GM18499 (cell line): Measurements from ENCODE around the gene PDE4D.

Experiments used
- ATAC-seq: cut with Tn5 transposase; IDR thresholded peaks from one replicate; pipeline ENCODE4 v1.9.1; 2021; ENCODE audit warnings: moderate number of reproducible peaks; ENCODE audit not compliant: insufficient read depth, unreplicated experiment

PDE4D gene

DNA sequence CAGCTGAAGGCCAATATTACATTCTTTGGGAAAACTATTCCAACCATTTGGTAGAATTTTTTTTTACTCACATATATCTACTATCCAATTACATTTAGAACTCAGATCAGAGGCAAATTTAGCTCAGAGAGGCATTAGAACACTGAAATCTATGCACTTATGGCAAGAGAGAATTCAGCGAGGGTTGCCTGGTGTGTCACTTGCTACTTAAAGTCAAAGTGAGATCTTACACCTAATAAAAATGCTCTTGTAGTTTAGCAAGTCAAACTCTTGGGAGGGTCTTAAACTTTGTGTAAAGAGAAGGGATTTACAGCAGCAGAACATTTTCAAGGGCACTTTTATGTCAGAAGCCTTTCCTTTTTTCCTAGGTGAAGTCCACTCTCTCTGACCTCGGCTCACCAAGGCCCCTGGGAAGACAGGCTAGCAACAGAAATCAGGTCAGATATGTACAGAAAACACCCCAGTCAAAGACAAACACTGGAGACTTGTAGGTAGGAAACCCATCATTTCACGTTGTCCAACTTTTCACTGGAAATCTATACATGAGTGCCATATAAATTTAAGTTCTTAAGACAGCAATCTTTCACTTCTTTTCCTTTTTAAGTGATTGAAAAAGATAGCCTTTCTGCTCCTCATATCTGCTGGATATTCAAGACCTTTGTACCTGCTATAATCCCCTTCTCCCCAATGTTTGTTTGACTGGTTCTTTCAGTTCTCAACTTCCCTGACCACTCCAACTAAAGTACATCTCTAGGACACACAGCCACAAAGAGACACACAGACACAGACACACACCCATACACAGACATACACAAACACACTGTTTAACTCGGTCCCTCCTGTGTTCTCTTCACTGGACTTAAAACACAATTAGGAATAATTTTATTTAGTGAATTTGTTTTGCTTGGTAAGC is 635.8 kb downstream of the PDE4D start:
- no peak for ATAC-seq

DNA sequence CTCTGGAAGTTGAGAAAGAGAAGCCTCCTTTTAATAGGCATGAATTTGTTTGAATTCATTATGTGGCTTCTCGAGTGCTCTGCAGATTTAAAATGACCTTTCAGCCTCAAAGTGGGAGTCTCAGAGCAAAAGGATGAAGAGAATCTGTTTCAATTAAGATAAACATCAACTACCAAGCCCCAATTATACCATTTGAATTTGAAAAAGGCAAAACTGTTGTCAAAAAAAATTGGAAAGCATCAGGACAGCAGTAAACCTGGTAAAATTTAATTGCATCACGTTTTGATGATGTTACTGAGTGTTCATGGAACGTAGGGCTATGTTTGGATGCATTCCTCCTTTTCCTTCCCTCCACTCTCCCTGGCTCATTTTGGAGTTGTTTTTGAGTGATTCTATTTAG is 637.2 kb downstream of the PDE4D start:
- ATAC-seq = no peak

DNA sequence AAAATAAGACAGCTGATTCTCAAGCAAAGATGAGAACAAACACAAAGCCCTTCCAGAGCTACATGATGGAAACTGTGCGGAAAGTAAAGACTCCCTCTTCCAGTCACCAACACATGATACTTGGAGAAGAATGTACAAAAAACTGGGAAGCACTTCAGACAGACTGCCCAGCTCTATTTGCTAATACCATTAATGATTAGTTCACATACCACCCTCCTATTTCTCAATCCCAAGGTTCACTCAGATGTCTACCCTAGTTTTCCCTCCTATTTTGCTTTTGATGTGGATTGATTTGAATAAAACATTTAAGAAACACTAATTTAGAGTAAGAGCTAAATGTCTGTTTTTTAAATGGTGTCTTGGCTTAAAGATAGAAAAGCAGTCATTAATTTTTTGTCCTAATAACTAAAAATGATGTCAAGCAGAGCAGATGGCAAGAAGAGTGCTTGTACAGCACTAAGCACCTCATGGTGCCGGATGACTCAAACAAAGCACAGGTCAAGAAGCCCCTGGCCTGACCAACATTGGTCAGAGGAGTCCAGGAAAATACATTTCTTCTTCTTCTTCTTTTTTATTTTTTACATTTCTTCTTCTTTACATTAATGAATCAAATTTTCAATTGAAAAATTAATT is 639.4 kb downstream of the PDE4D start:
- ATAC-seq = no peak

DNA sequence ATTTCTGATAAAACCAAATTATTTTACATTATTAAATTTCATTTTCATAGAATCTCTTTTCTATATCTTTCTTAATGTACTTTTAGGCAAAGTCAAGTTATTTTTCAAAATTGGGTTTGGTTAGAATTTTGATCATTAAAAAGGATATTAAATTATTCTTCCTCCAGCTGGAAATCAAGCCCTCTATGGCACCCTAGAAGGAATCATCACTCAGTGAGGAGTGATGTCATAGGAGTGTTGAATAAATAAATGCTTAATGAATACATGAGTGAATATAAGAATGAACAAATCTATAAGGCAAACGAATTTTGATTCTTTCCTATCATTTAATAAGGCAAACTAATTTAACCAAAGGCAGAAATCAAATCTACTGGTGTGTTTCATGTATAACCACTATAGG is 639.9 kb downstream of the PDE4D start:
- no peak for ATAC-seq

DNA sequence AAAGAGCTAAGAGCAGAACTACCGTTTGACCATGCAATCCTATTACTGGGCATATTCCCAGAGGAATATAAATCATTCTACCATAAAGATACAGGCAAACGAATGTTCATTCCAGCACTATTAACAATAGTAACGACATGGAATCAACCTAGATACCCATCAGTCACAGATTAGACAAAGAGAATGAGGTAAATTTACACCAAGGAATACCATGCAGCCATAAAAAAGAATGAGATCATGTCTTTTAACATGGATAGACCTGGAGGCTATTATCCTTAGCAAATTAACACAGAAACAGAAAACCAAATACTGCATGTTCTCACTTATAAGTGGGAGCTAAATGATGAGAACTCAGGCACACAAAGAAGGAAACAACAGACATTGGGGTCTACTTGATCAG is 641.9 kb downstream of the PDE4D start:
- no peak for ATAC-seq

DNA sequence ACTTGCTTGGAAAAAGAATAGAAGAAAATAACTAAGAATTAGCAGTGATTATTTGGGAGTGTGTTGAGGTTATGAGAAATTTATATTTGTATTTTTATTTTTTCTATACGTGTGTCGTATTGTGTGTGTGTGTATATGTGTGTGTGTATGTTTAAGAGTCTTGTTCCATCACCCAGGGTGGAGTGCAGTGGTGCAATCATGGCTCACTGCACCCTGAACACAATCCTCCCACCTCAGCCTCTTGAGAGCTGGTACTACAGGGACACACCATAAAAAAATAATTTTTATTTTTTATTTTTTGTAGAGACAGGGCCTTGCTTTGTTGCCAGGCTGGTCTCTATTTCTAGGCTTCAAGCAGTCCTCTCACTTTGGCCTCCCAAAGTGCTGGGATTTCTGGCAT is 643.8 kb downstream of the PDE4D start:
- no peak for ATAC-seq

DNA sequence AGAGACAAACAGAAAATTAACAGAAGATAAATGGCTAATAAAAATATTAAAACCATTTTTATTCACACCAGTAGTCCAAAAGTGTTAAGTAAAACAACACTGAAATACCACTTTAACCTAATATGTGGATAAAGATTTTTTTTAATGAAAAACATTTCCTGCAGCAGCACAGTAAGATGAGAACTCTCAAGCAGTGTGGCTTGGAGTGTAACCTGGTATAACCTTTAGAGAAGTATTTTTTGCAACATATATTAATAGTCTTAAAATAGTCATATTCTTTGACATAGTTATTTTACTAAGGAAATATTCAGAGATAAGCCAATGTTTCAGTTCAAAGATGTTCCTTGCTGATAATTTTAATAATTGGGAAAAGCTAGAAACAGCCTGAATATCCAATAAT is 644.4 kb downstream of the PDE4D start:
- no peak for ATAC-seq

DNA sequence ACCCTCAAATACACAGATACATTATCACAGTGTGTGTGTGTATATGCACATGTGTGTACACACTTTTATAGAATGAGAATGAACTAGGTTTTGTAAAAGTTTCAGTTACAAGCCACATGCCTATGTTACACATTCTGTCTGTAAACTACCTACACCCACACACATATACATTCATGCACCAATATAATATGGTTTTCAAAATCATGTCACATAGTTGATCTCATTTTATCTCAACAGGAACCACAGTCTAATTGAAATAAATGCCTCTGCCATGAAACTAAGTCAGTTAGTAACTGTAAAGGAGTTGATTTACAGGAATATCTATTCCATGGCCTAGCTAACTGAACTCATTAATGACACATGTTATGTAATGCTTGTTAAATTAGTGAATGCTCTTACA is 646.6 kb downstream of the PDE4D start:
- ATAC-seq = no peak

DNA sequence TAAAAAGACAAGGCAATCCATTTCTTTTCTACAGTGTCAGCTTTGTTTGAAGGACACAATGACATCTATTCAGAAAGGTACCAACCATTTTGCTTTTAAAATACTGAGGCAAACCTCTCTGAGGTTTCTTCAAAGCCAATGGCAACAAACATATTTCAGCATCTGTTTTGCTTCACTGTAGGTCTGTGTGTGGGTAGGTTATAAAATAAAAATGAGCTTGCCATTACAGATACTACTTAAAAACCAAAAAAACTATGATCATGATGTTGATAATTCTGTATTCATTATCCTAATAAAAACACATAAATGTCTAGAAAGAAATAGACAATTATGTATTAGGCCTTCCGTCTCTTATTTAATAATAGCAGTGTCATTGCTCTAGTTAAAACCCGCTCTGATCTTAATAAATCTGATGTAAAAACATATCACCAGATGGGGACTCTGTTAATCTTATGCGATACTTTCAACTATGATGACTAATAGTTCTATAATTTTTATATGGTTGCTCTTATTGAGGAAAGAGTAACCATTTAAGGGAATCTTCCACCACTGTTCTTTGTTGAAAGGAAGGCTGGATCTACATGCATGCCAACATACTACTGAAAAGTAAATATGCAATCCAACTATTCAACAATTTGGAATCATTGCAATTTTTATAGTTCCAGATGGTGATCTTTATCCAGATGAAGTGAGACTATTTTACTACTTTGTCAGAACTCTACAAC is 647.2 kb downstream of the PDE4D start:
- no peak for ATAC-seq

DNA sequence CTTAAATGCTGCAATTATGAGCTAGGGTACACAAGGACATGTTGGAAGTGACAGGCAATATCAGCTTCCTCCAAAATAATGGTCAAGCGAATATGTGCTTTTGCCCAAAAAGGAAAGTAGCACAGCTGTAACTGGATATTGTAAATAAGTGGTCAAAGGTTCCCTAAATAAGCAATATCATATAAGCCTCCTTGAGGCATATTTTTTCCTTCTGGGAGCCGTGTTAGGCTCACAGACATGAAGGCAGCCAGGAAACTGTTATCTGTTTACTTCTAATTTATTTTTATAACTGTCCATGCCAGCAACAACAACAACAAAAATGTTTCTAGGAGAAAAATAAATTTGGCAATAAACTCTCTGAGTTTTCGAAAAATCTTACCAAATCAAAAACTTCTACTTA is 648.3 kb downstream of the PDE4D start:
- ATAC-seq = no peak

DNA sequence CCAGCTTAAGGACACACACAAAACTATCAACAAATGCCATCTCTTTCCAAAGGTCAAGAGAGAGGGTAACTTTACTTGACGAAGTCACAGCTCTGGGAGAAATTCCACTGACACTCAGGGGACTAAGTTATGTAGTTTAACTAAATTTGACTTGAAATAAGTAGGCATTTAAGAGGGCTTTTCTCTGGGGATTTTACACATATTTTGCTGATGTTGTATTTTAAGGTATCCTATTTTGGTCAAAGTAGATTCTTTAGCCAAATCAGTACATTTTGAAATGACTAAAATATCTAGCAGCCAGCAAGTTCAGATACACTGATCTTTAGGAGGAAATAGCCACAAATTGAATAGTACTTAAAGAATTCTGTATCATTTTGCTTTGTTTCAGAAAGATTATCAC is 652.0 kb downstream of the PDE4D start:
- ATAC-seq = no peak

DNA sequence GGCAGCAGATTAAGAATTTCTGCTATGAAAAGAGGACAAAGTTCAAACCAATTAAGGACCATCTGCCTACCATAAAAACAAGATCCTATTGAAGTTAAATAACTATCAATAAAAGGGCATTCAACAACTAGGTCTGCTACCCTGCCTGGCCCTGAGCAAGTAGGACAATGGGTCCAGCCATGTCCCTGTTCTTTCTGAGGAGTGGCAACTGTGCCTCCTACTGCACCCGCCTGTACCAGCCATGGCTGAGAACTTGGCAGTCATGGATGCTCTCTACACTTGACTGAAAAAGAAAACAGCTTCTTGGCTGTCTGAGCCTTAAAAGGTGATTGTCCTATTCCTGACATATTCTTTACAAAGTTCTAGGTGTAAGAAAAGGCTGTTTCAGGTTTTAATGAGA is 652.4 kb downstream of the PDE4D start:
- no peak for ATAC-seq

DNA sequence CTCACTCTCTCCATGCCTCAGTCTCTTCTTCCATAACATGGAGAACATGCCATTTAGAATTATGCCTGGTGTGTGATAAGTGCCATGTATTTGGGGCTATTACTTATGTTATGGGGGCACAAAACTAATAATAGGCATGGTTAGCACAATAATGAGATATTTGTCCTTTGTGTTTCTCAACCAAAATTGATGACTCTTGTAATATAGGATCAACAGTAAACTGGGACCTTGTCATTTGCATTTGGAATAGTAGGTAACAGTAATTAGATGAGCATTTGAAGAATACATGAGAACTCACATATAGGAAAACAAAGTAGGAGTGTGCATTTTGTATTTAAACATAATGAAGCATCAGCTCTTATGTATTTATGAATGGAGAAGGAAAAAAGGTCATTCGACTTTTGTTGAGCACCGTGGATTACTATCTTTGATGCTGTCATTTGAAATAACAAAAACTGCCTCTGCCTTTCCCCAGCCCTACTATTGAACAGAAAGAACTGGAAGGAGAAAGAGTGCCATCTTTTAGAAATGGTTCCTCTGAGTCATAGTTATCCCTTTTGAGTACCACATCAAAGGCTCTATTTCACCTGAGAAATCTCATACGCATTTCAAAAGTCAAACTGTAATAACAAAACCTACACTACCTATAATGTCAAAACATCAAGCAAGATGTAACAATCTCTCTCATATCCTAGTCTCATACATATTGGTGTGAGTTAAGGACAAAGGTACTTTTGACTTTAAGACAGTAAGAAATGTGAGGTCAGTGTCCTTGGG is 655.2 kb downstream of the PDE4D start:
- ATAC-seq = peak; percentile 87

DNA sequence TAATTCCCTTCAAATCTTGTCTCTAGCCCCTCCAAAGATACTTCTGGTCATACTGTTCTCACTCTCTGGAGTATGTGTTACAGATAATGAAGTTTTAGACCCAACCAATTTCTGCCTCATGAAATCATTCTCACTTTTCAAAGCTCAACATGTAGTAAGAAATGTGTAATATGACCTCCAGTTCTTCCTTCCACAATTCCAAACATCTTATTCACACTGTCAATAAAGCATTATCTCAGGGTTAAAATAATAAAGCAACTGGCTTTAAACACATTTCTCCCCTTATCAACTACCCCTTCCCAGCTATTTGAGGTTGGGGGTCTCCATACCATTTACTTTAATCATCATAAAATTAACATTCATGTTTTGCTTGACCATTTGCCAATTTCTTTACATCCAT is 656.5 kb downstream of the PDE4D start:
- ATAC-seq = no peak

DNA sequence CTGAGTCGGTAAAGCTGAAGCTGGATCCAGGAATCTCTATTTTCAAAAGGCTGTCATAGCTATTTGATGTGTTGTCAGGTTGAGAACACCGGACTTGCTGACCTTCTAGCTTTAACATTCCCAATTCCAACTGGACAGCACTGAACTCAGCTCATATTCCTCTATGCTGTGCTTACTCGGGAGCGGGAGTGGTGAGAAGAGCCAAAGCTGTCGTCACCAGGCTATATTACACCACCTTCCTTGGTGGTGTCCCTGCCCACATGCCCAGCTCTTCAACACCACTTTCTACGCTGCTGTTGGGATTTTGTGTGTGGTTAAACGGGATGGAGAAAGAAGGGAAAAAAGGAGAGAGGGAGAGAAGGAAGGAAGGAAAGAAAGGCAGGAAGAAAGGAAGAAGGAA is 657.1 kb downstream of the PDE4D start:
- no peak for ATAC-seq

DNA sequence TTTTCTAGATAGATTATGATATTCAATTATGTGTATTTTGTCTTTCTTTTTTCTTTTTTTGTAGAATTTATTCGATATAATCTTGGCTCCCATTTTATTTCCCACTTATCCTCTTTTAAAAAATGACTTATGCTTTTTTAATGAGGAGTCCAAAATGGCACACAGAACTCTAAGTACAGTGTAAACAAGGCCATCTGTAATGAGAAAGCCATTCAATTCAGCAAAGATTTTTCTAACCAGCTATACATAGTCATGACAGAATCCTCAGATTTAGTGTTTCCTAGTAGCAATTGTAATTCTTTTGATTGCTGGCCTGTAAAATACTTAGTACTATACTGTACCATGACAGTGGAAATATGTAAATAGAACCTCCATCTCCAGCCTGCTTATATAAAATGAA is 659.3 kb downstream of the PDE4D start:
- ATAC-seq = no peak

DNA sequence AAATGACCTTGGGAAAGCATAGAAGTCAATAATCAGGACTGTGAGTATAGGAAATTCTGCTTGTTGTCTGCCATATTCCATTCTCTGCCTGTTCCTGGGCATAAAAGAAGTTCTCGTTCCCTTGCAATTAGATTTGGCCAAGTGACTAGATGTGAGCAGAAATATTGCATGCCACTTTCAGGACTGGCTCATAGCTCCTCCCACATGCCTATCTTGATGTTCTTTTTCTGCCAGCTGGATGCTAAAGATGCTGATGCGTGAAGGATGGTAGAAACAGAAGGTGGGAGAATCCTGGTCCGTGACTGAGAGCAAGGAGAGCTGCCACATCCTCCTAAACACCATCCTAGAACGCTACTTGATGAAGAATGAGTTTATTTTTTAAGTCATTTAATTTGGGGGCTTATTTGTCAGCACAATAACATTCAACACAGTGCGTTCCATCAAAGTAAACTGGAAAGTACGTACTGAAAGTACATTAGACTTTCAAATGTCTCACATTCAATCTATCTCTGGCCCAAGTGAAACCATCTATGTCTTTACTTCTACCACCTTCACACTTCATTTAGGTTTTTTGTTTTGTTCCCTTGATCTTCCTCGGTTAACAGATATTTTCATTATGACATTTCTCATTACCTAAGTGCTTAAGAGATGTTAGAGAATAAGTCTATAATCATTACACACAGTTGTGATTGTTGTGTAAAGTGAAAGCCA is 662.1 kb downstream of the PDE4D start:
- ATAC-seq = no peak

DNA sequence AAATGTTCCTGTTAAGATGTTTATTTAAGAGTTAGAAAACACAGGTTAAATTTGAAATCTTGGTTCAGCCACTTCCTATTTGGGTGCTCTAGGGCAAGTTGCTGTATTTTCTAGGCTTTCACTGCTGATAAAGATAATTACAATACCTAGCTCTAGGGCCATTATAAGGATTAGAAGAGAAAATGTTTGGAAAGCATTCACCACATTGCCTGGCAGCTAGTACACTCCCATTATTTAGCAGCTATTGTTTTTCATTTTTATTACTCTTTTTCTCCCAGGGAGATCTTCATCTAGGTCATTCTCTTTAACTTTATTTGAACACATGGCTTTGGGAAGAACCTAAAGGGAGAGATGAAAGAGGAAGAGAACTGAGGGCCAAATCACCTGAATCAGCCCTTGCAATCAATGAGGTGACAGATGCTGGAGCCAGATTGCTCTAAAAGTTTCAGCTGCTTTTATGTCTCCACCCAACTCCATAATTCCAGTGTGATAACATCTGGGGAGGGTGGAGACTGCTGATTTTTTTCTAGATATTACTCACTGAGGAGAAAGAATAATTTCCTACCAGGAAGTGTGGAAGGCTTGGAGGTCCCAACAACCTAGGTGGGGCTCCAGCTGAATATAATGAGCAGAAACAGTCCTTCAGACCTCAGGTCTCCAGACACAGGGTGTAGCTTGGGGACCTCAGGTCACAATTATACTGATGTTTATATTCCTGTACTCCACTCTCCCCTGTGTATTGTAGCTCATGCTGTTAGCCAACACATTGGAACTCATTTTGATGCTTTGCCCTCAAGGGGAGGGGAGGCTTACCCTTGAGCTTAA is 670.6 kb downstream of the PDE4D start:
- no peak for ATAC-seq

DNA sequence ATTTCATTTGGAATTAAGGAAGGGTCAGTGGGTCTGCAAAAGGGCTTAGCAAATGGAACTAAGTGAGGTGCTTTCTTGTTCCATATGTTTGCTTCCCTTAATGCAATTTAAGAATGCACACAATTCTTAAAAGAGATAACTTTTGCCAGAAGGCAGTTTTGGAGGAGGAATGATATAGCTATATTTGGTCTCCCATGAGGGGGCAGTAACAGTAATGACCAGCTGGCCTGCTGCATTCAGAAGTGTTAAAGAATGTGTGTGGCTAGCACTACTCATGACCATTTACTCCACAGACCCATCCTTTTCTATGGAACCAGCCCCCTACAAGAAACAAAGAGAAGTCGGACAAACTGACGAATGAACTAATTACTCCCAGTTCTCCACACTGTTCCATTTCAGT is 671.8 kb downstream of the PDE4D start:
- ATAC-seq = no peak
